Heart left ventricle (tissue), 16 donors: ENCODE data around the gene STAB1. TPM values are rescaled to one million over a fixed set of nuclear protein-coding genes. Genes with fewer than 3 reads are reported as not detected.

Source experiments
- ATAC-seq, 4 donors: fragments of 200-7000 bp; cut with Tn5 transposase; one replicate each; pipeline ENCODE4 v1.9.1; 2020 to 2022; ENCODE audit warnings: moderate library complexity in 4 of 4, mild to moderate bottlenecking in 3 of 4, moderate number of reproducible peaks in 1 of 4
- DNase-seq, 5 donors: peaks; one replicate each; pipeline ENCODE4 v3.0.0-alpha.2; 2020
- H3K27ac ChIP-seq, 12 donors: fragments of 200-600 bp; sonication (generic) in 4 of 12; one replicate each; pipeline versions ENCODE4 v1.5.0 to v1.8.0; 2016 to 2022; ENCODE audit warnings: mild to moderate bottlenecking in 2 of 12
- H3K27me3 ChIP-seq, 9 donors: fragments of 200-600 bp; sonication (generic) in 2 of 9; one replicate each; pipeline versions ENCODE4 v1.5.1 to v1.8.0; 2016 to 2022; ENCODE audit warnings: mild to moderate bottlenecking in 3 of 9
- H3K36me3 ChIP-seq, 9 donors: fragments of 200-600 bp; sonication (generic) in 2 of 9; one replicate each; pipeline versions ENCODE4 v1.5.0 to v1.8.0; 2018 to 2022; ENCODE audit warnings: mild to moderate bottlenecking in 2 of 9
- H3K4me1 ChIP-seq, 12 donors: fragments of 200-600 bp; sonication (generic) in 4 of 12; one replicate each; pipeline versions ENCODE4 v1.5.0 to v1.8.0; 2016 to 2022; ENCODE audit warnings: mild to moderate bottlenecking in 3 of 12
- H3K4me3 ChIP-seq, 12 donors: fragments of 200-600 bp; sonication (generic) in 4 of 12; one replicate each; pipeline versions ENCODE4 v1.5.0 to v1.8.0; 2017 to 2022; ENCODE audit warnings: mild to moderate bottlenecking in 9 of 12, moderate library complexity in 4 of 12
- H3K9me3 ChIP-seq, 12 donors: fragments of 200-600 bp; sonication (generic) in 4 of 12; one replicate each; pipeline versions ENCODE4 v1.5.0 to v1.8.0; 2016 to 2022; ENCODE audit warnings: mild to moderate bottlenecking in 1 of 12
- POLR2A ChIP-seq, 2 donors: fragments of 450-650 bp; IDR thresholded peaks; one replicate each; pipeline ENCODE4 v1.6.1; 2017; ENCODE audit warnings: antibody characterized with exemption in 2 of 2, mild to moderate bottlenecking in 2 of 2, moderate library complexity in 2 of 2
- WGBS, 4 donors: extraction: QIAGEN DNeasy Blood & Tissue Kit in 2 of 4; methylation state at CpG; one replicate each; pipeline versions ENCODE4 v1.1.5 to v1.1.7; 2013 to 2018; 5-methylcytosine and 5-hydroxymethylcytosine counted together
- intact Hi-C, 10 donors: fragments of 100-400 bp; cut with DNase I; formaldehyde crosslinking; loops; one replicate each; pipeline versions ENCODE4 v1.11.1 to v1.14.2; 2022
- polyA plus RNA-seq, 2 donors: library from polyadenylated mRNA; stranded (reverse); fragments of 200-250 nt; gene quantifications; one replicate each; pipeline ENCODE4 v1.2.3, GENCODE V29; 2013
- total RNA-seq, 9 donors: library from RNA; depleted of rRNA in 2 of 9; stranded (reverse); fragments of >200 nt in 2 of 9; fragmentation: NEBNext Ultra II Directional in 3 of 9; extraction: Animal tissue kit (Norgen Biotek cat#: 25700) in 3 of 9; gene quantifications; one replicate each; pipeline versions ENCODE4 v1.1.0 to v1.2.4, GENCODE V29; 2016 to 2023
- TF ChIP-seq, protein P1 (sequence below), 12 donors: fragments of 200-600 bp; sonication (generic) in 4 of 12; IDR thresholded peaks; one replicate each; pipeline versions ENCODE4 v1.5.0 to v1.8.0; 2018 to 2022; ENCODE audit warnings: antibody characterized with exemption in 12 of 12, mild to moderate bottlenecking in 5 of 12
- donor health status: ischemic (EF 13 %, LVEDD 7.1; RV severe dilation, severe dysfunction).
- donor health status: healthy with polysubstance abuse.
- donor health status: DM: no; HTN: yes; CAD: no.
- donor health status: DM: no; HTN: no; CAD: no.
- donor health status: ischemic (EF 25% LVEDD 6.9; RV normal size, moderate dysfunction).
- donor health status: ischemic (EF 25% LVEDD 5.7; RV mildly dilated, moderate dysfunction).
- donor health status: healthy.
- donor health status: DM: yes; HTN: yes; CAD: no.
- donor health status: ischemic (EF 35%, LVEDD 5.7; RV mildly dilated, moderate dysfunction).
- donor health status: nonischemic (EF 11% LVEDD 7.7; RV severe dilation, severe dysfunction).
- donor health status: DM: yes; HTN: yes; CAD: no.
- donor health status: PGD.
- donor health status: ischemic (EF 29% LVEDD 5.4; RV normal size, mild dysfunction).
- donor health status: nonischemic (EF 23%, LVEDD 6.1; RV moderate dilation, normal function).

STAB1 gene
- total and polyA plus RNA-seq, 11 donors, result 34.1 to 351 (median 50.6) TPM

GRCh38 chr3:52452126-52452525 is 43.0 kb upstream of the STAB1 start:
- DNase-seq, result peak in 1 of 5 donors; percentile 51
- H3K9me3 ChIP-seq, result no peaks in the 10 kb centered on the region
- TF ChIP-seq, protein P1, sequence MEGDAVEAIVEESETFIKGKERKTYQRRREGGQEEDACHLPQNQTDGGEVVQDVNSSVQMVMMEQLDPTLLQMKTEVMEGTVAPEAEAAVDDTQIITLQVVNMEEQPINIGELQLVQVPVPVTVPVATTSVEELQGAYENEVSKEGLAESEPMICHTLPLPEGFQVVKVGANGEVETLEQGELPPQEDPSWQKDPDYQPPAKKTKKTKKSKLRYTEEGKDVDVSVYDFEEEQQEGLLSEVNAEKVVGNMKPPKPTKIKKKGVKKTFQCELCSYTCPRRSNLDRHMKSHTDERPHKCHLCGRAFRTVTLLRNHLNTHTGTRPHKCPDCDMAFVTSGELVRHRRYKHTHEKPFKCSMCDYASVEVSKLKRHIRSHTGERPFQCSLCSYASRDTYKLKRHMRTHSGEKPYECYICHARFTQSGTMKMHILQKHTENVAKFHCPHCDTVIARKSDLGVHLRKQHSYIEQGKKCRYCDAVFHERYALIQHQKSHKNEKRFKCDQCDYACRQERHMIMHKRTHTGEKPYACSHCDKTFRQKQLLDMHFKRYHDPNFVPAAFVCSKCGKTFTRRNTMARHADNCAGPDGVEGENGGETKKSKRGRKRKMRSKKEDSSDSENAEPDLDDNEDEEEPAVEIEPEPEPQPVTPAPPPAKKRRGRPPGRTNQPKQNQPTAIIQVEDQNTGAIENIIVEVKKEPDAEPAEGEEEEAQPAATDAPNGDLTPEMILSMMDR (IDR thresholded peaks at IDR 0.05), result no peak
- TF ChIP-seq POLR2A (IDR thresholded peaks at IDR 0.05), result no peak
- no peaks in the 10 kb centered on the region for H3K27me3 ChIP-seq
- peak overlapping the region; percentile 9 to 92 (median 63) for H3K4me3 ChIP-seq
- peaks cover 0 to 52% (median 23%) of the 10 kb centered on the region in 12 donors for H3K4me1 ChIP-seq
- ATAC-seq, result no peak
- intact Hi-C loops, result loop anchor here in 1 of 10 donors (10.0 kb wide), 1 partner anchor 233 kb away; the partner anchor contains the start of genes GNL3 and PBRM1
- peaks cover 0 to 22% (median 2%) of the 10 kb centered on the region in 9 donors for H3K36me3 ChIP-seq
- peak overlapping the region; percentile 85 to 99 (median 94) for H3K27ac ChIP-seq
- 31 to 61% (median 52%) methylated on average over 5 to 6 of the region's 6 CpGs for WGBS, 4 donors

DNA sequence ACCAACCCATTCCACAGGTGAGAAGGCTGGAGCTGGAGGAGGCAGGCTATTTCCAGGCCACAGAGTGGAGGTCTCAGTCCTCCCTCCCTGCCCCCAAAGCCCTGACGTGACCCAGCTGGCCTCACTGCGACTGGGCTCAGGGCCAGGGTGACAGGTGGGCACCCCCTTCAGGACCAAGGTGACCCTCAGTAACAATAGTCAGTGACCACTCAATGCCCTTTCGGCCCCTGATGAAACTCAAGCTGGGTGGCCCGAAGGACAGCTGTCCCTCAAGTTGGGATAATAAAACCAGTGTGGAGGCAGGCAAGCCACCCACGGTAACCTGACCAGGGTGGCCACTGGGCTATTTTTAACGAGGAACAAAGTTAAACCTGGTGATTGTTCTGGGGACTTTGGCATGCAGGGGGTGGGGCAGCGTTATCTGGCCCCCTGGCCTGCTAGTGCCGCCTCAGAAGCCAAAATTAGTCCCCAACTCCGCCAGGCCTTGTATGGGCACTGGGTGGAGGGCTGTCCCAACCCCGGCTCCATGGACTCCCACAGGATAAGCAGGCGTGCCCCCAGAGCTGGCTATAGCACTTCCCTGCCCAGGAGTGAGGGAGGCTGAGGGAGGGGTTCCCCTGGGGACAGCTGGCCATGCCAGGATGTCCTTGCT is 42.4 kb upstream of the STAB1 start:
- H3K27me3 ChIP-seq, result no peaks in the 10 kb centered on the region
- peak; percentile 60 to 70 (median 67) for ATAC-seq
- H3K4me3 ChIP-seq, result peak overlapping the region; percentile 32 to 92 (median 69)
- H3K27ac ChIP-seq, result peak overlapping the region; percentile 85 to 99 (median 94)
- H3K9me3 ChIP-seq, result no peaks in the 10 kb centered on the region
- TF ChIP-seq, protein P1 (IDR thresholded peaks at IDR 0.05), result no peak
- peak; percentile 58 to 89 for TF ChIP-seq POLR2A (IDR thresholded peaks at IDR 0.05)
- peaks cover 0 to 25% (median 7%) of the 10 kb centered on the region in 9 donors for H3K36me3 ChIP-seq
- 25 to 55% (median 43%) methylated on average over 7 to 11 of the region's 11 CpGs for WGBS, 4 donors
- peak; percentile 85 to 94 (median 87) for DNase-seq
- intact Hi-C loops, result loop anchor here in 1 of 10 donors (10.0 kb wide), 1 partner anchor 232 kb away; the partner anchor contains the start of genes GNL3 and PBRM1
- peaks cover 0 to 52% (median 24%) of the 10 kb centered on the region in 12 donors for H3K4me1 ChIP-seq

GRCh38 chr3:52453496-52454249 is 41.5 kb upstream of the STAB1 start, which contains the start of gene TNNC1:
TSS of gene TNNC1 (minus strand) at chr3:52454041. CDS start at chr3:52454015, 26 bp downstream.
- DNase-seq (peak; percentile 75 to 88 (median 81)), ATAC-seq (peak; percentile 46 to 62 (median 50))
- WGBS, 4 donors, result 38 to 52% (median 45%) methylated on average over 15 to 16 of the region's 16 CpGs
- peak within 1 kb of the TSS; percentile 32 to 92 (median 81) for H3K4me3 ChIP-seq
- peaks cover 0 to 35% (median 16%) of the 10 kb centered on the region in 9 donors for H3K36me3 ChIP-seq
- H3K27ac ChIP-seq, result peak within 1 kb of the TSS; percentile 85 to 99 (median 94)
- intact Hi-C loops, result loop anchor here in 1 of 10 donors (10.0 kb wide), 1 partner anchor 231 kb away; the partner anchor contains the start of genes GNL3 and PBRM1
- H3K27me3 ChIP-seq, result no peaks in the 10 kb centered on the region
- no peaks in the 10 kb centered on the region for H3K9me3 ChIP-seq
- H3K4me1 ChIP-seq, result peaks cover 0 to 52% (median 24%) of the 10 kb centered on the region in 12 donors
- peak; percentile 72 to 97 for TF ChIP-seq POLR2A (IDR thresholded peaks at IDR 0.05)
- TF ChIP-seq, protein P1 (IDR thresholded peaks at IDR 0.05), result no peak
